AG09319 (cell line): Measurements from ENCODE around the gene KANSL3.
"Not testable (repeated sequence)": the region's sequence is repeated elsewhere in the genome, so short reads cannot be mapped to it uniquely, and the experiment has no call there.

Experiments
- DNase-seq: peaks from one replicate; pipeline ENCODE4 v3.0.0-alpha.2; 2010; ENCODE audit warnings: low read depth; ENCODE audit errors: extremely low read depth
- TF ChIP-seq, protein P1 (sequence below): IDR thresholded peaks from 2 replicates; pipeline ENCODE4 v1.5.1; 2011; ENCODE audit warnings: low read depth, mild to moderate bottlenecking, inconsistent platforms, low read length, moderate library complexity

The KANSL3 gene

DNA sequence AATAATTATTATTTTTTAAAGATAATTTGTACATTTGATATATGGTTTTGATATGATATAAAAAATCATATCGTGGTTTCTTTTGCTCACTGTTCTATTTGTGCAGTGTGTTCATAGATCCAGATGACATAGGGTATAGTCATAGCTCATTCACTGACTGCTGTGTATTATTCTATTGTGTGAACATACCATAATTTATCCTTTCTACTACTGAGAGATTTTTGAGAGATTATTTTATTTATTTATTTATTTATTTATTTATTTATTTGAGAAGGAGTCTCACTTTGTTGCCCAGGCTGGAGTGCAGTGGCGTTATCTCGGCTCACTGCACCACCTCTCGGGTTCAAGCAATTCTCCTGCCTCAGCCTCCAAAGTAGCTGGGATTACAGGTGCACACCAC is 43.4 kb upstream of the KANSL3 start:
- TF ChIP-seq, protein P1, sequence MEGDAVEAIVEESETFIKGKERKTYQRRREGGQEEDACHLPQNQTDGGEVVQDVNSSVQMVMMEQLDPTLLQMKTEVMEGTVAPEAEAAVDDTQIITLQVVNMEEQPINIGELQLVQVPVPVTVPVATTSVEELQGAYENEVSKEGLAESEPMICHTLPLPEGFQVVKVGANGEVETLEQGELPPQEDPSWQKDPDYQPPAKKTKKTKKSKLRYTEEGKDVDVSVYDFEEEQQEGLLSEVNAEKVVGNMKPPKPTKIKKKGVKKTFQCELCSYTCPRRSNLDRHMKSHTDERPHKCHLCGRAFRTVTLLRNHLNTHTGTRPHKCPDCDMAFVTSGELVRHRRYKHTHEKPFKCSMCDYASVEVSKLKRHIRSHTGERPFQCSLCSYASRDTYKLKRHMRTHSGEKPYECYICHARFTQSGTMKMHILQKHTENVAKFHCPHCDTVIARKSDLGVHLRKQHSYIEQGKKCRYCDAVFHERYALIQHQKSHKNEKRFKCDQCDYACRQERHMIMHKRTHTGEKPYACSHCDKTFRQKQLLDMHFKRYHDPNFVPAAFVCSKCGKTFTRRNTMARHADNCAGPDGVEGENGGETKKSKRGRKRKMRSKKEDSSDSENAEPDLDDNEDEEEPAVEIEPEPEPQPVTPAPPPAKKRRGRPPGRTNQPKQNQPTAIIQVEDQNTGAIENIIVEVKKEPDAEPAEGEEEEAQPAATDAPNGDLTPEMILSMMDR = no peak
- no peak for DNase-seq

DNA sequence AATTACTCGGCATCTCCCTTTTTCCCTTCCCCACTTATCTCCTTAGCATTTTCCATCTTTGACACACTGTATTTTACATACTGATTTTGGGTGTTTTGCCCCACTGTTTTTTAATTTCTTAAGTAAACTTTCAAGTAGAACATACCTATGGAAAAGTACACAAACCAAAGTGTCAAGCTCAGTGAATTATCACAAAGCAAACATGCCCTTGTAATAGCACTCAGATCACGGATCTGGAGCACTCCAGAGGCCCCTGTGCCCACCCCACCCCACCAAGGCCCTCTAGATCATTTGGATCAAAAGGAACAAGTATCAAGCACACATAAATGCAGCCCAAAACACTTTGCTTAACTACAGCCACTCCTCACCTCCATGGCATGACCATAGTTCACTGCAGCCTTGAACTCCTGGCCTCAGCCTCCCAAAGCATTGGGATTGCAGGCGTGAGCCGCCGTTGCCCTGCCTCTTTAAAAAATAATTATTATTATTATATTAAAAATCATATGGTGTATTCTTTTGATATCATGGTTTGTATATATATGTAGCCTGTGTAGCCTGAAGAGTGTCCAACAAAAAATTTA is 42.5 kb upstream of the KANSL3 start:
- no peak for DNase-seq
- TF ChIP-seq, protein P1 = no peak

DNA sequence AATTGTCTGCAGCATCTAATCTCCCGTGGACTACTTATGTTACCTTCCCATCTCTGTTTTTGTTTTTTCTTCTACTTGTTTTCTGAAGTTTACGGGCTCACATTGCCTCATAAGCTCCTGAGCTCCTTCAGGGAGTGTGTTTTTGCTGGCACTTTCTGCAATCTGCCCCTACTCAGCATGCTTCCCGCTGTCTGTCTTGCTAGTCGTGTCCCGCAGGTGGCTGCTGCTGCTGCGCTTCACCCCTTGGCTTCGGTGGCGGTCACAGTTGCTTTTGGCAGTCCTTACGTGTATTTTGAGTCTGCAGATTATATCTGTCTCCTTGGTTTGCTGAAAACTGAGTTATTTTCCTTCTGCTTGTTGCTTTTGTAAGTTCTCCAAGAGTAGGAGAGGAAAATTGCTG is 41.7 kb upstream of the KANSL3 start:
- TF ChIP-seq, protein P1 = no peak
- DNase-seq = no peak

DNA sequence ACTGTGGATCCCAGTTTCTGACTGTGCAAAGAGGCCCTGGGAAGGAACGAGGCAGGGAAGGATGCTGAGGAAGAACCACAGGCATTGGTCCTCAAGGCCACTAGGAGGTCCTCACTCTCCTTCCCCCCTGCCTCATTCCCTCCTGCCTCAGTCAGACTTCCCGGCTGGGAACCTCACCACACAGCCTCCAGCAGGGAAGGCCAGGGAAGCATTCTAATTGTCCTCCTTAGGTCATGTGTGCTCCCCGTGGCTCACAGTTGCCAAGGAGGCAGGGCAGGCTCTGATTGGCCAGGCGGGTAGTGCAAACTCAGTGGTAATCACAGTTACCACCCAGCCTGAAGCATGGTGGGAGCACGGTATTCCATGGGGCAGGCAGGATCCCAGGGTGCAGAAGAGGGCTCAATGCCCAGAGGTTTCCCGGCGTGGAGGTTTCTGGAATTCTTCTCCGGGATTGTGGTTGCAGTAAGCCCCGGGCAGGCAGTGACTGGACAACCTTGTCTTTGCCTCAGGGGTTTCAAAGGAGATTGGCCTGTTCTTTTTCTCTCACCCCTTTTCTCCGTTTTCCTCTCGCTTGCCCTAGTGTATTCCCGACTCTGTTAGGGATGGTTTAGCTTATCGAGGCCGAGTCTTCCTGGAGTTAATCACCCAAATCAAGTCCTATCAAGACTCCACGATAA is 31.6 kb upstream of the KANSL3 start:
- TF ChIP-seq, protein P1 = no peak
- DNase-seq = no peak

DNA sequence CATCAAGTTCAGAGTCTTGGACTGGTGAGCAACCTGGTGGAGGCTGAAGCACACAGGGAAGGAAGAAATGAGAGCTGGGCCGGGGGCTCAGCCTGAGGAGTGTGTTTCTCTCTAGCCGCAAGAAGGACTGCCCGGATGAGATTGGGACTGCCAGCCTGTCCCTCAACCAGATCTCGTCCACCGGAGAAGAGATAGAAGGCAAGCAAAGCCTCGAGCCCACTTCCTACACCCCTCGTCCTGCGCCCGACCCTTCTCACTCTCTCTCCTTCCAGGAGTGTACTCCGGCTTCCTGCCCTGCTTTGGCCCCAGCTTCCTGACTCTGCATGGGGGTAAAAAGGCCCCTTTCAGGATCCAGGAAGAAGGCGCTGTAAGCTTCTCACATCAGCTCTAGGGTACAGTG is 30.7 kb upstream of the KANSL3 start:
- TF ChIP-seq, protein P1 = no peak
- no peak for DNase-seq

DNA sequence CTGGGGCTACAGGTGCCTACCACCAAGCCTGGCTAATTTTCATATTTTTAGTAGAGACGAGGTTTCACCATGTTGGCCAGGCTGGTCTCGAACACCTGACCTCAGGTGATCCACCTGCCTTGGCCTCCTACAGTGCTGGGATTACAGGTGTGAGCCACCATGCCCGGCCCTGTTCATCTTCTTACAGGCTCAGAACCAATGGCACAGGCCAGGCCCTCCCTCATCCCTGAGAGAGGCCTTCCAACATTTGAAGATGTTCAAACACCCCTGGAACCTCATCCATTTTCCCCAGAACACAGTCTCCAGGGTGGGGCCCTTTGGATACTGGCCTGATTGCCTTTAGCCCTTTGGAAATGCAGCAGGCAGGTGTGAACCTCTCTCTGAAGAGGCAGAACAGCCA is 27.6 kb upstream of the KANSL3 start:
- DNase-seq = not testable (repeated sequence)

DNA sequence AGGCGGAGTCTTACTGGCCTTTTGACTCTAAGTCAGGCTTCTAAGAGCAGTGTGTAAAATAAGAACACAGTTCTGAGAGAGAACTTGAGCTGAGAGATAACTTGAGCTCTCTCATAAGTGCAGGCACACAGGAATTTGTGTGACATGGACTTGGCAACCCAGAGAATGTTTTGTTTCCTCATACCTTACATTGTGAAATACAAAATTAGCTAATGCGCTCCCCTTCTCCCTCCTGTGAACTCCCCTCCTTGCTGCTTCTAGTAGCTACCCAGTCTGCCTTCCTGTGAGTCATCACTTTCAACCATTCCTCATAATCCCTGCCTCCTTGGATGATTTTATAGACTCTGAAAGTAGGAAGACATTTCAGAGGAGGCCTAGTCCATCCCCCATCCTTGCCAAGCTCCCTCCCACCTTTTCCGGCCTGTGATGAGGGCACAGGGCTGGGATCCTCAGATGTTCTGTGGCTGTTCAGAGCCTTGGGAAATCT is 27.0 kb upstream of the KANSL3 start:
- peak; percentile 97 for DNase-seq
- TF ChIP-seq, protein P1 = no peak
